Ishikawa (cell line): ENCODE measurements around the gene DBX1.

Experiments
- CEBPB ChIP-seq: IDR thresholded peaks from 2 replicates; pipeline ENCODE4 v1.6.1; 2012
- CREB1 ChIP-seq: IDR thresholded peaks from 2 replicates; pipeline ENCODE4 v1.6.1; 2012; ENCODE audit warnings: low read depth
- EGR1 ChIP-seq: IDR thresholded peaks from 2 replicates; pipeline ENCODE4 v1.6.1; 2012
- EP300 ChIP-seq: IDR thresholded peaks from 2 replicates; pipeline ENCODE4 v1.6.1; 2012; ENCODE audit warnings: borderline replicate concordance
- FOXM1 ChIP-seq: IDR thresholded peaks from 2 replicates; pipeline ENCODE4 v1.6.1; 2012; ENCODE audit warnings: low read depth, borderline replicate concordance
- NFIC ChIP-seq: IDR thresholded peaks from 2 replicates; pipeline ENCODE4 v1.6.1; 2012
- RAD21 ChIP-seq: IDR thresholded peaks from 2 replicates; pipeline ENCODE4 v1.6.1; 2012; ENCODE audit warnings: low read depth
- TAF1 ChIP-seq: IDR thresholded peaks from 2 replicates; pipeline ENCODE4 v1.6.1; 2012; ENCODE audit warnings: low read depth, mild to moderate bottlenecking
- TCF12 ChIP-seq: IDR thresholded peaks from 2 replicates; pipeline ENCODE4 v1.6.1; 2012; ENCODE audit warnings: low read depth
- TEAD4 ChIP-seq: IDR thresholded peaks from 2 replicates; pipeline ENCODE4 v1.6.1; 2012
- YY1 ChIP-seq: IDR thresholded peaks from 2 replicates; pipeline ENCODE4 v1.6.1; 2012; ENCODE audit warnings: low read depth
- ZBTB7A ChIP-seq: IDR thresholded peaks from 2 replicates; pipeline ENCODE4 v1.6.1; 2012; ENCODE audit warnings: low read depth
- TF ChIP-seq, protein P1 (sequence below): IDR thresholded peaks from 2 replicates; pipeline ENCODE4 v1.6.1; 2012
- TF ChIP-seq, protein P2 (sequence below): IDR thresholded peaks from 2 replicates; pipeline ENCODE4 v1.6.1; 2012
- TF ChIP-seq, protein P3 (sequence below): IDR thresholded peaks from 2 replicates; pipeline ENCODE4 v1.6.1; 2012; ENCODE audit warnings: low read depth, mild to moderate bottlenecking

Gene DBX1

DNA sequence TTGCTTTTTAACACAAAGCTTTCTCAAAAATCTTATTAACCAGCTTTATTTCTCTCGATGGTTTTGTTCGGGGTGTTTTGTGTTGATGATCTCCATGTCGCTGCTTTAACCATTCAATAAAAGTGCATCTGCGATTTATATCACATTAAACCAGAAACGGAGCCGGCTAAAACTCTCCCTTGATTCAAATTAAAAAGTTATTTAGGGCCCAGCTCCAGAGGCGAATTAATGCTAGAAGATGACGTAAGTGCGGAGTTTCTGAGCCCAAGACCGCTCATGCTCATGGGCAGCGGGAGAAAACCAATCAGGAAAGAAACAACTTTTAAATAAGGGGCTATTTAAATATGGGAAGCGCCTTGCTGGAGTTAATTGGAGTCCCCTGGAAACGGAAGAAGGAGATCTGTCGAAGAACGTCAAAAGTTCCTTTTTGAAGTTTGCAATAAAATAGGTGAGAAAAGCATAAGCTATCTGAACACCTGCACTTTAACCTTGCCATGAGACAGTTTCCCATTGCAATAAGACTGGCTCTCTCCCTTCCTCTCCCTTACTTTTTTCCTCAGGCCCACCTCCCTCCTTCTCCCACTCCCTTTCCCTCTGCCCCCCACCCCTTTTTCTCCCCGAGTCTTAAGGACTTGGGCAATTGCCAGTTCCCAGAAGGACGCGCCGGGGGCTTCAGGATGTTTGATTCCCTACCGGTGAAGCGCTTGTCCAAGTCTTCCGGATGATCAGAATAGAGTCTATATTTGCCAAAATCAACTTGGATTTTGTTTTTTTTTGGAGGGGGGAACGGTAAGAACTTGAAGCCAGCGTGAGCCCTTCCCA, 1.9 kb upstream of the DBX1 start:
- no peak for TF ChIP-seq FOXM1
- TF ChIP-seq, protein P1, sequence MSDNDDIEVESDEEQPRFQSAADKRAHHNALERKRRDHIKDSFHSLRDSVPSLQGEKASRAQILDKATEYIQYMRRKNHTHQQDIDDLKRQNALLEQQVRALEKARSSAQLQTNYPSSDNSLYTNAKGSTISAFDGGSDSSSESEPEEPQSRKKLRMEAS = no peak
- TF ChIP-seq YY1 = no peak
- TF ChIP-seq, protein P2, sequence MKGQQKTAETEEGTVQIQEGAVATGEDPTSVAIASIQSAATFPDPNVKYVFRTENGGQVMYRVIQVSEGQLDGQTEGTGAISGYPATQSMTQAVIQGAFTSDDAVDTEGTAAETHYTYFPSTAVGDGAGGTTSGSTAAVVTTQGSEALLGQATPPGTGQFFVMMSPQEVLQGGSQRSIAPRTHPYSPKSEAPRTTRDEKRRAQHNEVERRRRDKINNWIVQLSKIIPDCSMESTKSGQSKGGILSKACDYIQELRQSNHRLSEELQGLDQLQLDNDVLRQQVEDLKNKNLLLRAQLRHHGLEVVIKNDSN = no peak
- TF ChIP-seq EP300 = no peak
- no peak for TF ChIP-seq NFIC
- no peak for TF ChIP-seq RAD21
- TF ChIP-seq CEBPB = no peak
- TF ChIP-seq, protein P3, sequence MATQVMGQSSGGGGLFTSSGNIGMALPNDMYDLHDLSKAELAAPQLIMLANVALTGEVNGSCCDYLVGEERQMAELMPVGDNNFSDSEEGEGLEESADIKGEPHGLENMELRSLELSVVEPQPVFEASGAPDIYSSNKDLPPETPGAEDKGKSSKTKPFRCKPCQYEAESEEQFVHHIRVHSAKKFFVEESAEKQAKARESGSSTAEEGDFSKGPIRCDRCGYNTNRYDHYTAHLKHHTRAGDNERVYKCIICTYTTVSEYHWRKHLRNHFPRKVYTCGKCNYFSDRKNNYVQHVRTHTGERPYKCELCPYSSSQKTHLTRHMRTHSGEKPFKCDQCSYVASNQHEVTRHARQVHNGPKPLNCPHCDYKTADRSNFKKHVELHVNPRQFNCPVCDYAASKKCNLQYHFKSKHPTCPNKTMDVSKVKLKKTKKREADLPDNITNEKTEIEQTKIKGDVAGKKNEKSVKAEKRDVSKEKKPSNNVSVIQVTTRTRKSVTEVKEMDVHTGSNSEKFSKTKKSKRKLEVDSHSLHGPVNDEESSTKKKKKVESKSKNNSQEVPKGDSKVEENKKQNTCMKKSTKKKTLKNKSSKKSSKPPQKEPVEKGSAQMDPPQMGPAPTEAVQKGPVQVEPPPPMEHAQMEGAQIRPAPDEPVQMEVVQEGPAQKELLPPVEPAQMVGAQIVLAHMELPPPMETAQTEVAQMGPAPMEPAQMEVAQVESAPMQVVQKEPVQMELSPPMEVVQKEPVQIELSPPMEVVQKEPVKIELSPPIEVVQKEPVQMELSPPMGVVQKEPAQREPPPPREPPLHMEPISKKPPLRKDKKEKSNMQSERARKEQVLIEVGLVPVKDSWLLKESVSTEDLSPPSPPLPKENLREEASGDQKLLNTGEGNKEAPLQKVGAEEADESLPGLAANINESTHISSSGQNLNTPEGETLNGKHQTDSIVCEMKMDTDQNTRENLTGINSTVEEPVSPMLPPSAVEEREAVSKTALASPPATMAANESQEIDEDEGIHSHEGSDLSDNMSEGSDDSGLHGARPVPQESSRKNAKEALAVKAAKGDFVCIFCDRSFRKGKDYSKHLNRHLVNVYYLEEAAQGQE = no peak
- no peak for TF ChIP-seq TEAD4
- no peak for TF ChIP-seq TAF1
- no peak for TF ChIP-seq ZBTB7A
- TF ChIP-seq CREB1 = no peak
- no peak for TF ChIP-seq EGR1
- no peak for TF ChIP-seq TCF12

DNA sequence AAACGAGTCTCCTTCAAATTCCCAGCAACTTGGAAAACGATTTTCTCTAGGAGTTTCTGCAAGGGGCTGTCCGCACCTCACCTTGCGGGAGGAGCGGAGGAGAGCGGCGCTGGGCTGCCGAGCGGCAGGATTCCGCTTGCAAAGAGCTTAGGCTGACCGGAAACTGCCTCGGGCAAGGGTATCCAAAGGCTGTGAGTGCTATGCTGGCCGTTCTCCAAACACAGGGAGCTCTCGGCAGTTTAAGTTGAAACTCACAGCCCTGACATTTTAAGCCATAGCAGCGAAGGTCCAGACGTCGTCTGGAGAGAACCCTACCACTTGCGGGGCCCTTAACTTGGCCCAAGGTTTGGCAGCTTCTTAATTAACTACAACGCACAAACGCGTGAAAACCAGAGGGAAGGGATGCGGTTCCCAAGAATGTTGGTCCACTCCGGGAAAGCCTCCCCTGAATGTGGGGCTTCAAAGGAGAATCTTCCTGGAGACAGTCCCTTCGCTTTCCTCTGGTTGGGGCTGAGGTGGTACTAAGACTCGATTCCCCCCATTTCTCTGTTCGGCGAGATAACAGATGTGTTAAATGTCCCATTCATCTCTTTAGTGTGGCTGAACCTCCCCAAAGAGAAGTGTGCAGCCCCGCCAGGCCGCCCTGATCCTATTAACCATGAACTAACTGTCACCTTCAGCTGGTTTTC, 1.1 kb upstream of the DBX1 start:
- TF ChIP-seq TAF1 = no peak
- TF ChIP-seq TCF12 = no peak
- TF ChIP-seq RAD21 = no peak; the same call in 1 of the 2 replicates
- TF ChIP-seq EGR1 = no peak
- no peak for TF ChIP-seq TEAD4
- no peak for TF ChIP-seq CREB1
- no peak for TF ChIP-seq NFIC
- TF ChIP-seq YY1 = no peak
- TF ChIP-seq, protein P2 = no peak

DNA sequence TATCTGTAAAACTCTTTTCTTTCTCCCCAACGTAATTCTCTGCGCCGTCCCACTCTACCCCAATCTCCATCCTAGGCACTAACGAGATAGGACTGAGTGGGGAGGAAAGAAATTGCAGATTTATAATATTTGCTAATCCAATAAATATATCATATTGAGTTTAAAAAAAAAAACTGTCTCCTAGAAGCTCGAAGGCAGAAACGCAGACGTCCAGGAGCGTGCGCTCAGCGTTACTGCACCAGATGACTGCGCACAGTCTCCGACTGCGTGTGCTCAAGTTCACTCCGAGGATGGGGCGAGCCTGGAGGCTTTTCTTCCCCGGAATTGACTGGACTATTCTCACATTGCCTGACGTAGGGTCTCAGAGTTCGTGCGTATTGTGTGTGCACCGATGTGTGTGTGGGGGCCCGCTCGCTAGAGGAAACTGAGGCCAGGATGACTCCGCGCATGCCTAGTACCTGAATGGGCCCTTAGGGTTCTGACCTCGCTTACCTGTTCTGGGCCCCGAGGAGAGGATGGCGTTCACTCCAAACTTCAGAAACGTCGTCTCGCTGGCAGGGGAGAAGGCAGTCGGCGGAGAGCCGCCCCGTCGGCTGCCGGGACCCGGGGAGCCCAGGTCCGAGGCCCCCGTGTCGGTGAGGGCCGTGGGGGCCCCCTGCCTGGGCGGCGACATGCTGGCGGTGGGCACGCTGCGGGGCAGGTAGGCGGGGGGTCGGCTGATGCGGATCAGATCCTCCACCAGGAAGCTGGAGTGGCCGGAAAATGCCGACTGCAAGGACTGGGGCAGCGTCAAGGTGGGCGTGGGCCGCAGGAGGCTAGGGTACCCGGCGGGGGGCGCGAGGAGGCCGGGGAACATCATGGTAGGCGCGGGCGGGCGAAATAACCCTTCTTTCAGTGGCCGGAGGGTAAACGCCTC, 551 bp downstream of the DBX1 start:
- no peak for TF ChIP-seq YY1
- no peak for TF ChIP-seq RAD21
- TF ChIP-seq TEAD4 = no peak
- TF ChIP-seq CREB1 = no peak

DNA sequence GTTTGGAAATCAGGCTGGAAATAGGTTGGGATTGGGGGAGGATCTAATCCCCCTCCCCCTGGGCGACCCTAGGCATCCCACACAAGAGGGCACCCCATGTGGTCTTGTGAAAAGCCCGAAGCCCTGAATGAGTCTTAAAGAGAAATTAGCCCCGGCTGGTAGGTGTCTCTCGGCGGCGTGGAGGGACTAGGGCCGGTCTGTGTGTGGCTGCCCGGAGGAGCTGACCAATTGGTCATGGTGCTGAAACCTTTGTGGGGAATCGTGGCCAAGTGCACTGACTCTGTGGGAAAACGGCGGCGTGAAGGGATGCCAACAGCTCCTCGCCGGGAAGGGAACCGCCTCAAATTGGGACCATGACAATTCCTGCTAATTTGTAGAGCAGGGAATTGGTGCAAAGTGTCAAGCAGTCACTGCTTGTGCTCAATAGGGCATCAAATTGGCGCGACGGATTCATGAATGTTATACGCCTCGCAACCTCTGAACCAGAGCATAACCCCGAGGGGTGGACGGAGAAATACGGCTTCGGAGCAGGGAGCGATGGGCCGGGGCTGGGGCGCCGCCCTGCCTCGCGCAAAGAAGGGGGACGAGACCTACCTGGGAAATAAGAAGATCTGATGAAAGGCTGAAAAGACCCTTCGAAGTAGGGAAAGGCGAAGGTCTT, 1.5 kb downstream of the DBX1 start:
- TF ChIP-seq TCF12 (no peak), CEBPB (no peak), CREB1 (no peak), TEAD4 (no peak), EP300 (no peak), FOXM1 (no peak), TAF1 (no peak), NFIC (0 out of 2 replicates have a peak, but pooled peaks have one; percentile 8), ZBTB7A (no peak), RAD21 (no peak), EGR1 (no peak)
- TF ChIP-seq, protein P2 = no peak
- TF ChIP-seq, protein P3 = peak; percentile 90
- TF ChIP-seq, protein P1 = no peak
